ENCODE data around the gene KCNQ4. TPM values are rescaled to one million over a fixed set of nuclear protein-coding genes. Genes with fewer than 3 reads are reported as not detected.

KCNQ4 gene
- total RNA-seq (2.0 TPM), polyA plus RNA-seq (13.1 TPM)

GRCh38 chr1:40783001-40783905, at the start of gene KCNQ4:
TSS of gene KCNQ4 (plus strand) at chr1:40783787. CDS start at chr1:40784094, 307 bp downstream.
- H3K4me1 ChIP-seq (ENCODE audit: insufficient read depth), result peaks cover 2% of the 10 kb centered on the region
- H3K36me3 ChIP-seq (ENCODE audit: insufficient read depth), result no peaks in the 10 kb centered on the region
- DNase-seq (ENCODE audit: extremely low spot score), result no peak
- 3% methylated on average over 73 of the region's 73 CpGs for WGBS
- no peak within 1 kb of the TSS for H3K27ac ChIP-seq (ENCODE audit: low read depth)
- peak within 1 kb of the TSS; percentile 66 for H3K4me3 ChIP-seq (ENCODE audit: low read depth, low read length)

GRCh38 chr1:40734882-40735628, 48.5 kb upstream of the KCNQ4 start:
- 70% methylated on average over 8 of the region's 8 CpGs for WGBS
- no peak overlapping the region for H3K4me3 ChIP-seq (ENCODE audit: low read depth, low read length)
- H3K36me3 ChIP-seq (ENCODE audit: insufficient read depth), result no peaks in the 10 kb centered on the region
- H3K4me1 ChIP-seq (ENCODE audit: insufficient read depth), result no peaks in the 10 kb centered on the region
- H3K27ac ChIP-seq (ENCODE audit: low read depth), result no peak overlapping the region
- no peak for DNase-seq (ENCODE audit: extremely low spot score)

GRCh38 chr1:40736085-40736531, 47.5 kb upstream of the KCNQ4 start:
- no peak overlapping the region for H3K4me3 ChIP-seq (ENCODE audit: low read depth, low read length)
- no peak for DNase-seq (ENCODE audit: extremely low spot score)
- no peaks in the 10 kb centered on the region for H3K4me1 ChIP-seq (ENCODE audit: insufficient read depth)
- no peaks in the 10 kb centered on the region for H3K36me3 ChIP-seq (ENCODE audit: insufficient read depth)
- H3K27ac ChIP-seq (ENCODE audit: low read depth), result no peak overlapping the region

GRCh38 chr1:40738831-40739230, 44.8 kb upstream of the KCNQ4 start:
- no peaks in the 10 kb centered on the region for H3K4me1 ChIP-seq (ENCODE audit: insufficient read depth)
- DNase-seq (ENCODE audit: extremely low spot score), result no peak
- 53% methylated on average over 6 of the region's 6 CpGs for WGBS
- no peaks in the 10 kb centered on the region for H3K36me3 ChIP-seq (ENCODE audit: insufficient read depth)
- H3K27ac ChIP-seq (ENCODE audit: low read depth), result no peak overlapping the region
- H3K4me3 ChIP-seq (ENCODE audit: low read depth, low read length), result no peak overlapping the region

- Histone ChIP-seq H3K4me3 (ENCODE audit: low read depth, low read length) (no peak overlapping the region), H3K4me1 (ENCODE audit: insufficient read depth) (no peaks in the 10 kb centered on the region), H3K36me3 (ENCODE audit: insufficient read depth) (no peaks in the 10 kb centered on the region), H3K27ac (ENCODE audit: low read depth) (no peak overlapping the region)
- no peak for DNase-seq (ENCODE audit: extremely low spot score)
- WGBS, result 90% methylated on average over 3 of the region's 3 CpGs
Measured at GRCh38 chr1:40739455-40740008, 44.1 kb upstream of the KCNQ4 start.

GRCh38 chr1:40740039-40740996, 43.3 kb upstream of the KCNQ4 start:
- Histone ChIP-seq H3K36me3 (ENCODE audit: insufficient read depth) (no peaks in the 10 kb centered on the region), H3K27ac (ENCODE audit: low read depth) (no peak overlapping the region), H3K4me3 (ENCODE audit: low read depth, low read length) (no peak overlapping the region), H3K4me1 (ENCODE audit: insufficient read depth) (no peaks in the 10 kb centered on the region)
- 39% methylated on average over 6 of the region's 6 CpGs for WGBS
- DNase-seq (ENCODE audit: extremely low spot score), result no peak

GRCh38 chr1:40740997-40741736, 42.4 kb upstream of the KCNQ4 start:
- Histone ChIP-seq H3K4me3 (ENCODE audit: low read depth, low read length) (no peak overlapping the region), H3K27ac (ENCODE audit: low read depth) (no peak overlapping the region), H3K4me1 (ENCODE audit: insufficient read depth) (no peaks in the 10 kb centered on the region), H3K36me3 (ENCODE audit: insufficient read depth) (no peaks in the 10 kb centered on the region)
- DNase-seq (ENCODE audit: extremely low spot score), result no peak
- 87% methylated on average over 7 of the region's 7 CpGs for WGBS

GRCh38 chr1:40742363-40743061, 41.1 kb upstream of the KCNQ4 start:
- H3K27ac ChIP-seq (ENCODE audit: low read depth), result no peak overlapping the region
- WGBS, result 82% methylated on average over 3 of the region's 3 CpGs
- H3K4me1 ChIP-seq (ENCODE audit: insufficient read depth), result no peaks in the 10 kb centered on the region

GRCh38 chr1:40743452-40743851, 40.1 kb upstream of the KCNQ4 start:
- Histone ChIP-seq H3K36me3 (ENCODE audit: insufficient read depth) (peaks cover 3% of the 10 kb centered on the region), H3K4me1 (ENCODE audit: insufficient read depth) (no peaks in the 10 kb centered on the region), H3K27ac (ENCODE audit: low read depth) (no peak overlapping the region), H3K4me3 (ENCODE audit: low read depth, low read length) (no peak overlapping the region)
- no peak for DNase-seq (ENCODE audit: extremely low spot score)
- 90% methylated on average over 3 of the region's 3 CpGs for WGBS

More at GRCh38 chr1:40742363-40743061, 41.1 kb upstream of the KCNQ4 start:
- DNase-seq (ENCODE audit: extremely low spot score), result no peak
- no peak overlapping the region for H3K4me3 ChIP-seq (ENCODE audit: low read depth, low read length)
- peaks cover 3% of the 10 kb centered on the region for H3K36me3 ChIP-seq (ENCODE audit: insufficient read depth)

GRCh38 chr1:40743860-40744259, 39.7 kb upstream of the KCNQ4 start:
- no peak for DNase-seq (ENCODE audit: extremely low spot score)
- H3K27ac ChIP-seq (ENCODE audit: low read depth), result no peak overlapping the region
- no peak overlapping the region for H3K4me3 ChIP-seq (ENCODE audit: low read depth, low read length)
- H3K4me1 ChIP-seq (ENCODE audit: insufficient read depth), result no peaks in the 10 kb centered on the region
- H3K36me3 ChIP-seq (ENCODE audit: insufficient read depth), result peaks cover 5% of the 10 kb centered on the region
- 98% methylated on average over 3 of the region's 3 CpGs for WGBS

GRCh38 chr1:40745176-40745575, 38.4 kb upstream of the KCNQ4 start:
- WGBS, result 19% methylated on average over 1 of the region's 1 CpG

More at GRCh38 chr1:40745176-40745575, 38.4 kb upstream of the KCNQ4 start:
- Histone ChIP-seq H3K36me3 (ENCODE audit: insufficient read depth) (peaks cover 9% of the 10 kb centered on the region), H3K4me3 (ENCODE audit: low read depth, low read length) (no peak overlapping the region), H3K4me1 (ENCODE audit: insufficient read depth) (no peaks in the 10 kb centered on the region), H3K27ac (ENCODE audit: low read depth) (no peak overlapping the region)
- no peak for DNase-seq (ENCODE audit: extremely low spot score)
